Measurements from ENCODE around the gene DUSP22.
"Not testable (repeated sequence)": the region's sequence is repeated elsewhere in the genome, so short reads cannot be mapped to it uniquely, and the experiment has no call there.

- TF ChIP-seq EZH2 (IDR thresholded peaks at IDR 0.05; ENCODE audit: borderline replicate concordance, insufficient read depth, low read depth, low read length, poor library complexity, severe bottlenecking); CTCF (IDR thresholded peaks at IDR 0.05): not testable (repeated sequence)
These were observed 33.8 kb downstream of the DUSP22 start for GRCh38 chr6:326066-326465.
